Activated CD4-positive, alpha-beta memory T cell treated with anti-CD3 and anti-CD28 coated beads, Interleukin-2, amount 10 ng/mL, durations not matched to agents 7 days and 5 days (primary cell): ENCODE measurements around the gene KRT33A. TPM values are rescaled to one million over a fixed set of nuclear protein-coding genes. Genes with fewer than 3 reads are reported as not detected.

Experiments
- CTCF ChIA-PET: fragments of 350-600 bp; sonication (Branson Sonifier 250); formaldehyde crosslinking; loops from one replicate; lab custom pipeline; 2021; ENCODE audit warnings: antibody characterized with exemption, inconsistent platforms; lab: Charles Lee
- POLR2A ChIA-PET: fragments of 350-600 bp; sonication (Branson Sonifier 250); formaldehyde crosslinking; loops from one replicate; lab custom pipeline; 2021; ENCODE audit warnings: antibody characterized with exemption; lab: Charles Lee
- DNase-seq: peaks from one replicate; pipeline ENCODE4 v3.0.0-alpha.2; 2020
- H3K27ac Mint-ChIP-seq: one replicate; pipeline ENCODE4 v1.8.0; 2021; ENCODE audit warnings: mild to moderate bottlenecking, mixed read lengths
- H3K27me3 Mint-ChIP-seq: one replicate; pipeline ENCODE4 v1.8.0; 2021; ENCODE audit warnings: mixed read lengths
- H3K36me3 Mint-ChIP-seq: one replicate; pipeline ENCODE4 v1.8.0; 2021; ENCODE audit warnings: low read depth, mixed read lengths
- H3K4me1 Mint-ChIP-seq: one replicate; pipeline ENCODE4 v1.8.0; 2021; ENCODE audit warnings: mixed read lengths
- H3K4me3 Mint-ChIP-seq: one replicate; pipeline ENCODE4 v1.8.0; 2021; ENCODE audit warnings: mild to moderate bottlenecking, mixed read lengths
- H3K9me3 Mint-ChIP-seq: one replicate; pipeline ENCODE4 v1.8.0; 2021; ENCODE audit warnings: mixed read lengths
- total RNA-seq, 2 experiments: library from RNA; stranded (reverse); gene quantifications; one replicate each; pipeline ENCODE4 v1.2.3, GENCODE V29; 2021

KRT33A gene
- total RNA-seq, 2 experiments from 2014 or later = not detected

DNA sequence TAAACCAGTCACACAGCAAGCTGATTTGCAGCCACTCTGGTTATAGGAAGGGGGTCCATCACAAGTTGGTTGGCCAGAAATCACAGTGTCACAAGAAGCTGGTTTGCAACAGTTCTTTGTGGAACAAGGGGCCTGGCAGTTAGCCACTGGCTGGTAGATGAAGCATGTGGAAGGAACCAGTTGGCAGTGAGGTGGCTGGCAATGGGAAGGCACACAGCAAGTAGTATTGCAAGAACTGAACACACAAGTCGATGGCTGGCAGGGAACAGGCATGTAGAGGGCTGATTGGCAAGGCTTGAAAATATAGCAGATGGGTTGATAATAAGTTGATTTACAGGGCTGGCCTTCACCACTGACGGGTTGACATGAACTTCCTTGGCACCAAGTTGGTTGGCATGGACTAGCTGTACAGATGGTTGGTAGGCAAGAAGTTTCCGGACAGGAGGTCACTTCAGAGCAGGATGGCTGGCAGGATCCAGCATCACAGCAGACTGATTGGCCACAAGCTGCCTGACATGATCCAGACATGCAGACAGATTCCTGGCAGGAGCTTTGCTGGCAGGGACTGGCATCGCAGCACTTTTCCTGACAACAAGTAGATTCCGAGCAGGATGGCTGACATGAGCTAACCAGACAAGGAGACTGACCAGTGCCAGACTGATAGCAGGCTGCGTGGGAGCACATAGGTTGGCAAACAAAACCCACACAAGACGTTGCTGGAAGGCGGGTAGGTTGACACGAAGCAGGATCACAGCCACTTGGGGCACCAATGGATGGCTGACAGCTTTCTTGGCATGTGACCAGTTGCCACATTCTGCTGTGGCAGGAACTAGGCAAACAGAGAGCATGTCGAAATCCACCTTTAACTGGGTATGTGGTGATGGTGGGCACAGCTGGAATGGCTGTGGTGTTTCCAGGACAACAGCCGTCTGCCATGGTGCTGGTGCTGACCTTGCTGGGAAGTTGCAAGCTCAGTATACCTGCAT is 48.4 kb downstream of the KRT33A start, which contains the start of gene KRTAP29-1:
TSS of gene KRTAP29-1 (minus strand) at position 936 of the 986 bp plus-strand sequence. CDS start at position 936, 0 bp downstream.
- Mint-ChIP-seq H3K4me1 (peaks cover 4% of the 10 kb centered on the region), H3K27ac (no peak within 1 kb of the TSS), H3K36me3 (no peaks in the 10 kb centered on the region), H3K27me3 (no peaks in the 10 kb centered on the region), H3K9me3 (peaks cover 2% of the 10 kb centered on the region), H3K4me3 (no peak within 1 kb of the TSS)
- ChIA-PET POLR2A (no interaction called here), CTCF (interaction anchor here (0.9 to 2.1 kb wide), 3 partner anchors 10 to 361 kb away, joined by 3 to 7 read pairs (median 4); no protein-coding TSS in a partner anchor)
- DNase-seq = no peak

- POLR2A ChIA-PET = no interaction called here
- CTCF ChIA-PET = interaction anchor here (0.6 to 2.1 kb wide), 3 partner anchors 21 to 362 kb away, joined by 3 to 7 read pairs (median 4); no protein-coding TSS in a partner anchor
Observed at GRCh38 chr17:41301204-41301790, 49.3 kb downstream of the KRT33A start.

DNA sequence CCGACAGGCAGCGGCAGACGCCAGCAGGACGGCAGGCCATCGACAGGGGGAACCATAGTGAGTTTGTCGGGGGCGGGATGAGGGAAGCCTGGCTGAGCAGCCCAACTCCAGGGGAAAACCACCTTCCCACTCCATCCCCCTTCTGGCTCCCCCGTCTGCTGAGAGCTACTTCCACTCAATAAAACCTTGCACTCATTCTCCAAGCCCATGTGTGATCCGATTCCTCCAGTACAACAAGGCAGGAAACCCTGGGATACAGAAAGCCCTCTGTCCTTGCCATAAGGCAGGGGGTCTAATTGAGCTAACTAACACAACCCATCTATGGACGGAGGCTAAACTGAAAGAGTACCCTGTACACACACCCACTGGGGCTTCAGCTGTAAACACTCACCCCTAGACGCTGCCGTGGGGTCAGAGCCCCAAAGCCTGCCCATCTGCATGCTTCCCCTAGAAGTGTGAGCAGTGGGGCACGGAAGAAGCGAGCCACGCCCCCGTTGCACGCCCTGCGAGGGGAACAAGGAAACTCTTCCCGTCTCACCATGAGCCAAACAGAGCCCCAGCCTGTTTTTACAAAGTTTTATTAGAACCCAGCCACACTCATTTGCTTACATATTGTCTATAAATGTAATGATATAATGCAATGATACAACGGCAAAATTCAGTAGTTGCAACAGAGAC is 52.0 kb downstream of the KRT33A start:
- no peak overlapping the region for H3K4me3 Mint-ChIP-seq
- H3K36me3 Mint-ChIP-seq = no peaks in the 10 kb centered on the region
- POLR2A ChIA-PET = no interaction called here
- CTCF ChIA-PET = no interaction called here
- no peak overlapping the region for H3K27ac Mint-ChIP-seq
- H3K9me3 Mint-ChIP-seq = peaks cover 2% of the 10 kb centered on the region
- no peak for DNase-seq
- no peaks in the 10 kb centered on the region for H3K4me1 Mint-ChIP-seq
- no peaks in the 10 kb centered on the region for H3K27me3 Mint-ChIP-seq

More at GRCh38 chr17:41301204-41301790, 49.3 kb downstream of the KRT33A start:
- Mint-ChIP-seq H3K4me3 (no peak overlapping the region), H3K27me3 (no peaks in the 10 kb centered on the region), H3K4me1 (no peaks in the 10 kb centered on the region), H3K27ac (no peak overlapping the region), H3K9me3 (peaks cover 2% of the 10 kb centered on the region), H3K36me3 (no peaks in the 10 kb centered on the region)
- DNase-seq = no peak

DNA sequence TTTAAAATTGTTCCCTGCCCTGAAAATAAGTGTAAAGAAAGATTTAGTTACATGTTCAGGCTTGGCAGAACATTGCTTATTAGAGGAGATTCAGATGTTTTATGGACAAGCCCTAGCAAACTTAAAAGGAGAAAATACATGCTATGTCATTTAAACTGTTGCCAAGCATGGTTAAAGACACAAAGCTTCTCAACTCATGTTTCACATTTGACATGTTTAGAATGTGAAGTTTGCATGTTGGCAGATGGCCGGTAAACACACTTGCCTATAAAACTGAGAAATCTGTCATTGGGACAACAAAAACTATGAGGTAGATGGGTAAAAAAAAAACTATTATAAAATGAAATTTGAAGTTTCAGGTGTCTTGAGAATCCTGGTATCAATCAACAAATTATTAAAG is 53.8 kb downstream of the KRT33A start:
- ChIA-PET POLR2A (no interaction called here), CTCF (no interaction called here)
- no peak overlapping the region for H3K4me3 Mint-ChIP-seq

More for the DNA sequence above, 53.8 kb downstream of the KRT33A start:
- Mint-ChIP-seq H3K27ac (no peak overlapping the region), H3K4me1 (no peaks in the 10 kb centered on the region), H3K36me3 (no peaks in the 10 kb centered on the region), H3K27me3 (no peaks in the 10 kb centered on the region), H3K9me3 (peaks cover under 1% of the 10 kb centered on the region)
- DNase-seq = no peak

Other genes starting within 250 kb of the KRT33A start
- not detected for gene KRTAP4-16, start 248.6 kb downstream of the KRT33A start, total RNA-seq
- gene KRTAP4-9, start 245.4 kb downstream of the KRT33A start, total RNA-seq = not detected
- gene KRTAP4-11, start 232.5 kb downstream of the KRT33A start, total RNA-seq = not detected
- gene KRTAP4-12, start 226.6 kb downstream of the KRT33A start, total RNA-seq = not detected
- gene KRTAP4-6, start 210.3 kb downstream of the KRT33A start, total RNA-seq = not detected
- gene KRTAP4-5, start 201.0 kb downstream of the KRT33A start, total RNA-seq = not detected
- gene KRTAP4-4, start 190.1 kb downstream of the KRT33A start, total RNA-seq = not detected
- gene KRTAP4-3, start 182.6 kb downstream of the KRT33A start, total RNA-seq = not detected
- gene KRTAP4-2, start 172.6 kb downstream of the KRT33A start, total RNA-seq = not detected
- not detected for gene KRTAP4-1, start 165.9 kb downstream of the KRT33A start, total RNA-seq
- not detected for gene KRTAP9-1, start 160.9 kb downstream of the KRT33A start, total RNA-seq
- not detected for gene KRTAP9-2, start 124.2 kb downstream of the KRT33A start, total RNA-seq
- gene KRTAP9-3, start 118.4 kb downstream of the KRT33A start, total RNA-seq = not detected
- not detected for gene KRTAP9-8, start 112.8 kb downstream of the KRT33A start, total RNA-seq
- gene KRTAP9-4, start 101.1 kb downstream of the KRT33A start, total RNA-seq = not detected
- not detected for gene KRTAP9-9, start 95.4 kb downstream of the KRT33A start, total RNA-seq
- not detected for gene KRTAP9-6, start 85.5 kb downstream of the KRT33A start, total RNA-seq
- not detected for gene KRTAP9-7, start 75.1 kb downstream of the KRT33A start, total RNA-seq
- gene KRTAP29-1, start 48.0 kb downstream of the KRT33A start, total RNA-seq = not detected
- under 1 TPM in 1 of 2 experiments, not detected in 1; 0.13 TPM for gene KRTAP16-1, start 41.5 kb downstream of the KRT33A start, total RNA-seq
- not detected for gene KRTAP17-1, start 35.1 kb downstream of the KRT33A start, total RNA-seq
- gene KRT33B, start 19.0 kb upstream of the KRT33A start, total RNA-seq = not detected
- gene KRT34, start 31.5 kb upstream of the KRT33A start, total RNA-seq = not detected
- gene KRT31, start 46.8 kb upstream of the KRT33A start, total RNA-seq = not detected
- gene KRT37, start 73.8 kb upstream of the KRT33A start, total RNA-seq = not detected
- gene KRT38, start 90.2 kb upstream of the KRT33A start, total RNA-seq = not detected
- gene KRT32, start 116.6 kb upstream of the KRT33A start, total RNA-seq = not detected
- gene KRT35, start 130.3 kb upstream of the KRT33A start, total RNA-seq = not detected
- not detected for gene KRT36, start 139.1 kb upstream of the KRT33A start, total RNA-seq
- gene KRT13, start 154.8 kb upstream of the KRT33A start, total RNA-seq = not detected
- not detected for gene KRT15, start 168.1 kb upstream of the KRT33A start, total RNA-seq
- gene KRT19, start 177.5 kb upstream of the KRT33A start, total RNA-seq = not detected
- gene KRT9, start 221.2 kb upstream of the KRT33A start, total RNA-seq = not detected
- not detected for gene KRT14, start 236.1 kb upstream of the KRT33A start, total RNA-seq